HG02852 (cell line): ENCODE measurements around the gene C15orf61.
A peak's percentile ranks its signal among the peaks of the same experiment; 100 is the strongest.

Experiments used
- ATAC-seq: cut with Tn5 transposase; IDR thresholded peaks from one replicate; pipeline ENCODE4 v1.9.1; 2021; ENCODE audit warnings: mild to moderate bottlenecking, moderate library complexity; ENCODE audit not compliant: unreplicated experiment

Gene C15orf61

GRCh38 chr15:67521029-67521782 lies at the start of gene C15orf61:
Gene C15orf61, plus strand, starts transcription at chr15:67521131. Its CDS starts 118 bp downstream, at chr15:67521249.
- ATAC-seq: peak; percentile 76

- ATAC-seq: no peak
Observed at GRCh38 chr15:67472957-67473356, 48.0 kb upstream of the C15orf61 start.

DNA sequence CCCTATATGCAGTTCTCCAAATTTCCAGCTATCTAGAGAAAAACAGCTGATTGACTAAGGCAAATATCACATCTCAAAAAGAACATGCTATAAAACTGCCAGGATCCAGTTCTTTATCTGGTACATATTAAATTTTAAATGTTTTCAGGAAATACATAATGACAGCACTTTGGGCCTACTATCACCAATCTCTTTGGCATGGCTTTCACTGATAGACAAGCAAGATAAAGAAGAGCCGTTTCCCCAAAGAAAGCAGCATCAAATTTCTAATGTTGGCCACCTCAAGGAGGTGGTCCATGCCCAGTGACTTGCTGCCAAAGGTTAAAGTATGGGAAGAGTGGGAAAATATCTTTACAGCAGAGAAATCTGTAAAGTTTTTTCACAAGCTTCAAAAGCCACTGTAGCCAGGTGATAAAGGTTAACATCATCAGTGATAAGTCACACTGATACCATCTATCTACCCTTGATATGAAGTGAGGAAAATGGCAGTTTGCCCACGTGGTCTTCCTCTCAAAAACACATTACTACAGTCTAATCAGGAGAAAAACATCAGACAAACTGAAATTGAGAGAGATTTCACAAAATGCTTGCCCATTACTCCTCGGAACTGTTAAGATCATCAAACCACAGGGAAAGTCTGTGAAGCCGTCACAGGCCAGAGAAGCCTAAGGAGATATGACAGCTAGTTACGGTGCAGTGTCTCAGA lies 46.4 kb upstream of the C15orf61 start:
- no peak for ATAC-seq

GRCh38 chr15:67479781-67480505 lies 41.0 kb upstream of the C15orf61 start:
- ATAC-seq: no peak

DNA sequence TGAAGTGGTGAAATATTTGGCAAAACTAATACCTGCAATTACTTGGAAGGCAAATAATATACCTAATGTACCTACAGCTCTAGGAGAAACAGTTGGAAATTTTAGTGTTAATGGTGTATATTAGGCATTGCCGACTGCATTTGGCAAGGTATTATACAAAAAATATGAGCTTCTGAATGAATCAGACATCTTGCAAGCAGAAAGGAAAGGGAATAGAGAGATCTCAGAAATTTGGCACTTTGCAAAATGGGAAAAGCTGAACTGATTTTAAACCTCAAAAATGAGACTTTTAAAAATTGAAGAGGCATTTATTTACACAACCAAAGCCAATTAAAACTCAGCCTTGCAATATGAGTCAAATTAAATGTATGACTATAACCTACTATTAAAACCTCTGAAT lies 40.2 kb upstream of the C15orf61 start:
- ATAC-seq: no peak

DNA sequence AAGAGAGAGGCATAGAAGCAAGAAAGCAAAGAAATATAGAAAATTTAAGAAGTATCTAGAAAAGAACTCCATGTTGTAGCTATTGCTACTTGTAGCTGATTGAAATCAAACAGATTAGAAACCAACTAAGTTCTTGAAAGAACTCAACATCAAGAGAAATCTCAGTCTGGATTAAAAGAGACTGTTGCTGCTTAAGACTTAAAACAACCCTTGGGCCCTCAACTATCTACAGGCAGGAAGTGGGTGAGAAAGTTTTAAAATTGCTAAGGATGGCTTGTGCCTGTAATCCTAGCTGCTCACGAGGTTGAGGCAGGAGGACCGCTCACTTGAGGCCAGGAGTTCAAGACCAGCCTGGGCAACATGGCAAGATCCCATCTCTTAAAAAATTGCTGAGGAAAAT lies 39.3 kb upstream of the C15orf61 start:
- ATAC-seq: no peak

DNA sequence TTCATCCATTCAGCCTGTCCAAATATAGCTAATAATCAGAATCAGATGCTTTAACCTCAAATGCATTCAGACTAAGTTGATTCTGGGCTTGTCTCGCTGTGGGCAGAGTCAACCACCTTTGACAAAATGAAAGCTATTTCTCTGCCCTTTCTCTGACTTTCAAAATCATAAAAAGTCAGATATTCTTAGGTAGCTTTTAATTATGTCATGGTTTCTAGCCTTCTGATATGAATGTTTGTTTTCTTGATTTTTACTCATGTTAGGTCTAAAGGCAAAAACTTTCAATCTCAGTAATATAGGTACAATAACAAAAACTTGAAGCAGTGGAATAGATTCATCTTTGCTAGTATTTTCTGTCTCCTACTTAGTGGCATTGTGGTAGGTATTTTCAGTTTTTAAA lies 25.3 kb upstream of the C15orf61 start:
- ATAC-seq: no peak

DNA sequence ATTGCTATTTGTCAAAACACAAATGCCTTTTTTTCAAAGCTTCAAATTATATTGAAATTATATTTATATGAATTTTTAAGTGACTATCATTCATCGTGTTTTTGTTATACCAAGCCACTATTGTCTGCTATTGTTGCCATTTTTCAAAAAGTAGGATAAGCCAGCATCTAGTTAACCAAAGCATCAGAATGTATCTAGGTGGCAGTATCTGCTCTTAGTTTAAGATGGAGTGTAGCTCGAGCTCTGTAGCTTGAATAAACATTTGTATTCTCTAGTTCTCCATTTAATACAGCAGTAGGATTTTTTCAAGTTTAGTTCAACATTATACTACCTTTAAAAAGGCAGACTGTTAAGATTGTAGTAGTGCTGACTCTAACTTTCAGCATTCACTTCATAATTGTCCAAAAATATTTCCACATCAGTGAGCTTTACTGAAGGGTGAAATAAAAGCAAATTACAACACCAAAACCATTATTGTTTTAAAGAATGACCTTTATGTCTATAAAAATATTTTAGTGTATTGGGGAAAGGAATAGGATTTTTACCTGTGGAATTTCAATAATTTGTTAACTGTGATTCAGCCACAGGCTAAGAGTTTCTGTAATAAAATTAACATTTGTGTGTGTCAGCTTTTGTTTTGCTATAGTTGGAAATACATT lies 19.6 kb upstream of the C15orf61 start:
- ATAC-seq: no peak

- ATAC-seq: no peak
Observed at GRCh38 chr15:67501836-67502461, 19.0 kb upstream of the C15orf61 start.

DNA sequence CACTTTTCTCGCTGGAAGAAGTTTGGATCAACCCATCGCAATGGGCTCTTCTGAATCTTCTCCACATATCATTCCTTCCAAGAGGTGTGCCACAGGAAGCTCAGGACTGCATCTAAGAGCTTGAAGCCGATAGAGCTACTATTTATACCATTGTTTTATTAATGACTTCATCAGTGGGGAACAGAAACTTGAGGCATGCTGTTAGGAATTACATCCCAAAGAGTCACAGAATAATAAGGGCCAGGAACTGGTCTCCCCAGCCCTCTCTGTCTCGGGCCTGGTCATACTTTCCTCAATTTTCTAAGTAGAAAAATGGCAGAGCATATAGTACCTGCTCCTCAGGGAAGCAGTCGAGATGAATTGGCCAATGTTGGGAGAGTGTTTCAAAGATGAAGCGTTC lies 16.9 kb upstream of the C15orf61 start:
- no peak for ATAC-seq

GRCh38 chr15:67504796-67505195 lies 16.1 kb upstream of the C15orf61 start:
- ATAC-seq: no peak

DNA sequence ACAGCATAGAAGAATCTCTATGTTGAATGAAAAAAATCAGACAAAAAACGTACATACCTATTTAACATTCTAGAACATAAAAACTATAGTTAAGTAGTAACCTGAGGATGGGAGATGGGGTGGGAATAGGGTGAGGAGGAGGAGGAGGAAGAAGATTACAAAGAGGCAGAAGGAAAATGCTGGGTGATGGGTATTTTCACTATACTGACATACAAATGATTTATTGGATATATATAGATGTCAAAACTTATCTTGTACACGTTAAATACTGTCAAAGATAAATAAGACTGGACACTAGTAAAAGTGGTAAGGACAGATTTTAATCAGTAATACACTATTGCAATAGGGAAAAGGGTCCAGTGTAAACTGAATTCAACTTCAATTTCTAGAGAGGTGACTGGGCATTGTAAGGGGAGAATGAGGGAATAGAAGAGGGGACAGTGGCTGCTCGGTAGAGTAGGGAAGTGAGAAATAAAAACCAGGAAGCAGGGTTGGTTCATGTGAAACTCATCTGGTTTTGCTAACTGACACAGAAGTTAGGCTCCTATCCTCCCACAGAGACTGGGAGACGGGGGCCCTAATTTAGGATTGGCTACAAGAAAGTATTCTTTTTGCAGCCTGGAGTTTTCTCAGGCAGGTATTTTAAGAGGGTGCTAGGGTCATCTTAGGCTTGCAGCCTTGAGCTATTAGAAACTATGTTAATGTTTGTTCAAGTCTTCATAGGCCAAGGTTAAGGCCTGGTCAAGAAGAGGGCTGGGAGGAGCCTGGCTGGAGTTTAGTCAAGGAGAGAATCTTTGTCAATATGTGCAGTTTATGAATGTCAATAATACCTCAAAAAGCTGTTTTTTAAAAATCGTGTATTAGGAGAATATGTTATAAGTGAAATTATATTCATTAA lies 15.0 kb upstream of the C15orf61 start:
- no peak for ATAC-seq

- no peak for ATAC-seq
Observed at GRCh38 chr15:67506775-67507747, 13.9 kb upstream of the C15orf61 start.

- no peak for ATAC-seq
Observed at GRCh38 chr15:67508407-67508806, 12.5 kb upstream of the C15orf61 start.

DNA sequence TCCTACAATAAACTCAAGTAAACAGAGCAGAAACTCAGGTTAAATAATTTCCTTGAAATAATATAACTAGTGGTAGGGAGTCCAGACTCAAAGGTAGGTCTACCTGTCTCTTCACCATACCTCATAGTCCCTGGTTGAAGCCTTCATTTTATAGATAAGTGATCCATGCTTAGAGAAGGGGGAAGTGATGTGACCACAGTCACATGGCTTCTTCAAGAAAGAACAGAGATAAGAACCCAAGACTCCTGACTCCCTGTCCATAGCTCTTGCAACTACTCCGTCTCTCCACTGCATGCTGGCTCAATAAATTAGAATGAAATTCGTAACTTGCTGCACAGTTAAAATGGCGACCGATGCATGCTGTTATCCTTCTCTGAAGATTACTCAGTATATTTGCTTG lies 11.0 kb upstream of the C15orf61 start:
- no peak for ATAC-seq

GRCh38 chr15:67510597-67511190 lies 10.2 kb upstream of the C15orf61 start:
- no peak for ATAC-seq

DNA sequence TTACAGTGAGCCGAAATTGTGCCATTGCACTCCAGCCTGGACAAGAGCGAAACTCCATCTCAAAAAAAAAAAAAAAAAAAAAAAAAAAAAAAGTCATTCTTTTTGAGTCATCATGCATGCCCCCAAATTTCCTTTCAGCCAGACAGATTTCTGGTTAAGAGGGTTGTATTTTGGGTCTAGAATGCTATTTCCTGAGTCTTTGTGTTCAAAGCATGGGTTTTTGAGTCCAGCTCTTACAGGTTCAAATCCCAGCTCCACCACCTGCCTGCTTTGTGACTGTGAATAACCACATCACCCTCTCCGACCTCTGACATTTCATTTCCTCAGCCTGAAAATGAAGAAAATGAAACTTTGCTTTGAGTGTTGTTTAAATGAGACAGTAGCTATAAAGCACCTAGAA lies 9.3 kb upstream of the C15orf61 start:
- ATAC-seq: no peak

GRCh38 chr15:67512140-67512539 lies 8.8 kb upstream of the C15orf61 start:
- ATAC-seq: no peak
